Measurements from ENCODE around the gene INPP4A.

INPP4A gene

GRCh38 chr2:98534761-98535160, 90.1 kb downstream of the INPP4A start:
- H3K79me1 ChIP-seq (ENCODE audit: low read depth, low read length) = no peaks in the 10 kb centered on the region
- H4K8ac ChIP-seq (ENCODE audit: low read depth, low read length) = no peak overlapping the region
- H2BK15ac ChIP-seq (ENCODE audit: low read length) = no peak overlapping the region
- no peak overlapping the region for H3K14ac ChIP-seq (ENCODE audit: low read length)
- no peak overlapping the region for H4K91ac ChIP-seq (ENCODE audit: low read depth, low read length, poor library complexity)
- H3K23ac ChIP-seq (ENCODE audit: low read depth, low read length, poor library complexity) = no peak overlapping the region
- no peak overlapping the region for H2BK12ac ChIP-seq (ENCODE audit: low read length)
- H3K4me3 ChIP-seq (ENCODE audit: low read length in 2 of 2) = no peak overlapping the region
- H3K27ac ChIP-seq (replicated peaks; ENCODE audit: low read length) = no peak overlapping the region
- peaks cover 12 to 33% of the 10 kb centered on the region in 2 donors for H3K36me3 ChIP-seq (replicated peaks in 1 of 2; ENCODE audit: control insufficient read depth in 2 of 2, insufficient read depth in 2 of 2, low read length in 2 of 2)
- no CpG with 5 or more reads among the region's 3 CpGs for WGBS, 2 donors (ENCODE audit: extremely low coverage in 2 of 2, insufficient read length in 2 of 2, insufficient replicate concordance in 1 of 2)
- H3K4me1 ChIP-seq (ENCODE audit: control insufficient read depth in 2 of 2, insufficient read depth in 1 of 2, low read depth in 1 of 2, low read length in 2 of 2) = peaks cover 0 to 14% of the 10 kb centered on the region in 2 donors
- H3K9me3 ChIP-seq (replicated peaks in 1 of 2; ENCODE audit: control insufficient read depth in 2 of 2, insufficient read depth in 1 of 2, low read depth in 1 of 2, low read length in 2 of 2) = peaks cover 0 to 3% of the 10 kb centered on the region in 2 donors
- no peak overlapping the region for H3K4ac ChIP-seq (ENCODE audit: low read length)
- no peak overlapping the region for H3K18ac ChIP-seq (ENCODE audit: low read length)
- H2AFZ ChIP-seq (ENCODE audit: low read length) = no peak overlapping the region
- H2BK120ac ChIP-seq (ENCODE audit: low read depth, low read length) = no peak overlapping the region
- no peak overlapping the region for H2AK5ac ChIP-seq (ENCODE audit: low read depth, low read length)
- DNase-seq (ENCODE audit: low spot score) = no peak
- no peak overlapping the region for H3K4me2 ChIP-seq (ENCODE audit: insufficient read depth, low read length, poor library complexity, severe bottlenecking)
- H3K27me3 ChIP-seq (ENCODE audit: control insufficient read depth in 3 of 3, insufficient read depth in 3 of 3, low read depth in 1 of 3, low read length in 3 of 3) = no peaks in the 10 kb centered on the region
- H3K9ac ChIP-seq (ENCODE audit: low read depth, low read length, poor library complexity) = no peak overlapping the region
- H2BK5ac ChIP-seq (ENCODE audit: low read length) = no peak overlapping the region

DNA sequence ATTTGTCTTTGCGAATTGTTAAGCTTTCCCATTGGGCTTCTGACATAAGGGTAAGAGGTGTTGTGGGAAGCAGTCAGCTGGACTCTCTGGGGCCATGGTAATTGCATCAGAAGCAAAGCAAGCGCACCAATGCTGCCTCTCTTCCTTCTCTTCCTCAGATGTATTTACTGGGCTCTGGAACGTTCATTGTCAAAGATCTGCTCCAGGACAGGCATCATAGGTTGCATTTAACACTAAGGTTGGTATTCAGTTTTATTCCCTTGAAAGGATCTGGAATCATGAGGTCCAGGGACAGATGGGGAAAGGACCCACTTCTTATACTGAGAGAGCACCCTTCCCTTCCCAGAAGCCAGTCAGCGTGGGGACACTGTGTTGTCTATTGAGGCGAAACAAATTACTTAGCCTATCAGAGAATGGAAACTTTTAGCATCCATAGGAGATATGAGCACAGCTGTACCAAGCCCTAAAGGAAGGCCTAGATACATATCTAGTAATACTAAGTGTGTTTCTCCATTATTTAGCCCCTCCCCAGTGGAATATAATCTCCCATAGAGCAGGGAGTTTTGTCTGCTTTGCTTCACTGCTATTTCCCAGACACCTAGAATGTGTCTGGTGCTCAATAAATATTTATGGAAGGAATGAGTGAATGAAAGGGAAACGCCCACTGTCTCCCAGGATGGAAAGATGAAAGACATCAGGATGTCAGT, 91.5 kb downstream of the INPP4A start:
- no peak overlapping the region for H4K91ac ChIP-seq (ENCODE audit: low read depth, low read length, poor library complexity)
- H2BK12ac ChIP-seq (ENCODE audit: low read length) = no peak overlapping the region
- no peak overlapping the region for H3K23ac ChIP-seq (ENCODE audit: low read depth, low read length, poor library complexity)
- no peak overlapping the region for H3K4me2 ChIP-seq (ENCODE audit: insufficient read depth, low read length, poor library complexity, severe bottlenecking)
- no peak overlapping the region for H3K14ac ChIP-seq (ENCODE audit: low read length)
- peaks cover 12 to 43% of the 10 kb centered on the region in 2 donors for H3K36me3 ChIP-seq (replicated peaks in 1 of 2; ENCODE audit: control insufficient read depth in 2 of 2, insufficient read depth in 2 of 2, low read length in 2 of 2)
- no peak for DNase-seq (ENCODE audit: low spot score)
- H3K79me1 ChIP-seq (ENCODE audit: low read depth, low read length) = no peaks in the 10 kb centered on the region
- no peak overlapping the region for H2AFZ ChIP-seq (ENCODE audit: low read length)
- H2BK15ac ChIP-seq (ENCODE audit: low read length) = no peak overlapping the region
- H2BK5ac ChIP-seq (ENCODE audit: low read length) = no peak overlapping the region
- WGBS, 2 donors (ENCODE audit: extremely low coverage in 2 of 2, insufficient read length in 2 of 2, insufficient replicate concordance in 1 of 2) = no CpG with 5 or more reads among the region's 6 CpGs
- no peak overlapping the region for H3K4me3 ChIP-seq (ENCODE audit: low read length in 2 of 2)
- H3K27me3 ChIP-seq (ENCODE audit: control insufficient read depth in 3 of 3, insufficient read depth in 3 of 3, low read depth in 1 of 3, low read length in 3 of 3) = no peaks in the 10 kb centered on the region
- H4K8ac ChIP-seq (ENCODE audit: low read depth, low read length) = no peak overlapping the region
- H3K4me1 ChIP-seq (ENCODE audit: control insufficient read depth in 2 of 2, insufficient read depth in 1 of 2, low read depth in 1 of 2, low read length in 2 of 2) = peaks cover 0 to 14% of the 10 kb centered on the region in 2 donors
- no peak overlapping the region for H3K9ac ChIP-seq (ENCODE audit: low read depth, low read length, poor library complexity)
- H2AK5ac ChIP-seq (ENCODE audit: low read depth, low read length) = no peak overlapping the region
- no peak overlapping the region for H3K27ac ChIP-seq (replicated peaks; ENCODE audit: low read length)
- no peak overlapping the region for H3K4ac ChIP-seq (ENCODE audit: low read length)
- H3K9me3 ChIP-seq (replicated peaks in 1 of 2; ENCODE audit: control insufficient read depth in 2 of 2, insufficient read depth in 1 of 2, low read depth in 1 of 2, low read length in 2 of 2) = peaks cover 0 to 3% of the 10 kb centered on the region in 2 donors
- H2BK120ac ChIP-seq (ENCODE audit: low read depth, low read length) = no peak overlapping the region
- no peak overlapping the region for H3K18ac ChIP-seq (ENCODE audit: low read length)

GRCh38 chr2:98537390-98538126, 92.9 kb downstream of the INPP4A start:
- Histone ChIP-seq H2BK5ac (ENCODE audit: low read length) (no peak overlapping the region), H2AFZ (ENCODE audit: low read length) (no peak overlapping the region), H3K4ac (ENCODE audit: low read length) (no peak overlapping the region), H3K18ac (ENCODE audit: low read length) (no peak overlapping the region), H4K8ac (ENCODE audit: low read depth, low read length) (no peak overlapping the region), H3K79me1 (ENCODE audit: low read depth, low read length) (no peaks in the 10 kb centered on the region), H3K36me3 (replicated peaks in 1 of 2; ENCODE audit: control insufficient read depth in 2 of 2, insufficient read depth in 2 of 2, low read length in 2 of 2) (peaks cover 12 to 48% of the 10 kb centered on the region in 2 donors), H3K27ac (replicated peaks; ENCODE audit: low read length) (no peak overlapping the region), H2AK5ac (ENCODE audit: low read depth, low read length) (no peak overlapping the region), H4K91ac (ENCODE audit: low read depth, low read length, poor library complexity) (no peak overlapping the region), H3K9me3 (replicated peaks in 1 of 2; ENCODE audit: control insufficient read depth in 2 of 2, insufficient read depth in 1 of 2, low read depth in 1 of 2, low read length in 2 of 2) (peaks cover 0 to 3% of the 10 kb centered on the region in 2 donors), H3K14ac (ENCODE audit: low read length) (no peak overlapping the region), H3K4me3 (ENCODE audit: low read length in 2 of 2) (peak overlapping the region in 1 of 2 donors; percentile 42), H3K27me3 (ENCODE audit: control insufficient read depth in 3 of 3, insufficient read depth in 3 of 3, low read depth in 1 of 3, low read length in 3 of 3) (no peaks in the 10 kb centered on the region), H3K4me1 (ENCODE audit: control insufficient read depth in 2 of 2, insufficient read depth in 1 of 2, low read depth in 1 of 2, low read length in 2 of 2) (peaks cover 0 to 14% of the 10 kb centered on the region in 2 donors), H3K9ac (ENCODE audit: low read depth, low read length, poor library complexity) (peak overlapping the region; percentile 44), H2BK12ac (ENCODE audit: low read length) (no peak overlapping the region), H2BK120ac (ENCODE audit: low read depth, low read length) (no peak overlapping the region), H2BK15ac (ENCODE audit: low read length) (no peak overlapping the region), H3K4me2 (ENCODE audit: insufficient read depth, low read length, poor library complexity, severe bottlenecking) (no peak overlapping the region), H3K23ac (ENCODE audit: low read depth, low read length, poor library complexity) (peak overlapping the region; percentile 83)
- WGBS, 2 donors (ENCODE audit: extremely low coverage in 2 of 2, insufficient read length in 2 of 2, insufficient replicate concordance in 1 of 2) = no CpG with 5 or more reads among the region's 14 CpGs
- DNase-seq (ENCODE audit: low spot score) = no peak

DNA sequence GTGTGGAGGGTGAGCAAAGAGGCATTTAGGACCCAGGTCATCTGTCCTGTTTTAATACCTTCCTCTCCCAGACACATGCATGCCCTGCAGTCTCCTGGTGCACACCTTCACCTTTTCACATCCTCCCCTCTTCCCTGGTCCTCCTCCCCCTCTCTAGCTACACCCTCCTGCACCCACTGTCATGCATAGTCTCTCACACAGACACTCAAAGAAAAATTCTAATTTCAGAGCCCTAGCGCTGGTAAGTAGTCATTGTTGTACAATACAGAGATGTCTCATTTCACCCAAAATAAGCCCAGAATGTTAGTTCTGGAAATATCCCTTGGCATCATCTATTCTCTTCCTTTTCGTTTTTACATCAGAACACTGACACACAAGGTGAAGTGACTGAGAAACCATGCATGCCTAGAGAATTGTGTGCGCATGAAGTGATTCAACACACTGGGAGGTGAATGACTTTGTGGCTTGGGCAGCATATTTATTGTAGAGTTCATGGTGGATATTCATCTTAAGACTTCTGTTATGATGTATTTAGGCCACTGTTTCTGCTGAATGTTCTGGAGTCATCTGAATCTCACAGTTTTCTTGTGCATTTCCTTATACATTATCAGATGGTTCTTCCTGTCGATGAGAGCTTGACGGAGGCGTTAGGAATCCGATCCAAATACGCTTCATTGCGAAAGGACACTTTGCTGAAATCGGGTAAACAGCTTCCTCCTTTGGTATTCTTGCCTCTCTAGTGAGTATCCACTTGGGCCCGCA, 93.8 kb downstream of the INPP4A start:
- no peak overlapping the region for H2BK12ac ChIP-seq (ENCODE audit: low read length)
- H3K4me2 ChIP-seq (ENCODE audit: insufficient read depth, low read length, poor library complexity, severe bottlenecking) = no peak overlapping the region
- no peak overlapping the region for H3K4me3 ChIP-seq (ENCODE audit: low read length in 2 of 2)
- no peaks in the 10 kb centered on the region for H3K79me1 ChIP-seq (ENCODE audit: low read depth, low read length)
- H3K4ac ChIP-seq (ENCODE audit: low read length) = no peak overlapping the region
- no peak overlapping the region for H4K8ac ChIP-seq (ENCODE audit: low read depth, low read length)
- peaks cover 0 to 3% of the 10 kb centered on the region in 2 donors for H3K9me3 ChIP-seq (replicated peaks in 1 of 2; ENCODE audit: control insufficient read depth in 2 of 2, insufficient read depth in 1 of 2, low read depth in 1 of 2, low read length in 2 of 2)
- no peak overlapping the region for H2AFZ ChIP-seq (ENCODE audit: low read length)
- H3K9ac ChIP-seq (ENCODE audit: low read depth, low read length, poor library complexity) = no peak overlapping the region
- H3K14ac ChIP-seq (ENCODE audit: low read length) = no peak overlapping the region
- H2BK5ac ChIP-seq (ENCODE audit: low read length) = no peak overlapping the region
- H4K91ac ChIP-seq (ENCODE audit: low read depth, low read length, poor library complexity) = no peak overlapping the region
- no peak overlapping the region for H3K27ac ChIP-seq (replicated peaks; ENCODE audit: low read length)
- no peak for DNase-seq (ENCODE audit: low spot score)
- H3K18ac ChIP-seq (ENCODE audit: low read length) = no peak overlapping the region
- no peak overlapping the region for H2AK5ac ChIP-seq (ENCODE audit: low read depth, low read length)
- peaks cover 0 to 14% of the 10 kb centered on the region in 2 donors for H3K4me1 ChIP-seq (ENCODE audit: control insufficient read depth in 2 of 2, insufficient read depth in 1 of 2, low read depth in 1 of 2, low read length in 2 of 2)
- no CpG with 5 or more reads among the region's 11 CpGs for WGBS, 2 donors (ENCODE audit: extremely low coverage in 2 of 2, insufficient read length in 2 of 2, insufficient replicate concordance in 1 of 2)
- no peak overlapping the region for H2BK15ac ChIP-seq (ENCODE audit: low read length)
- no peaks in the 10 kb centered on the region for H3K27me3 ChIP-seq (ENCODE audit: control insufficient read depth in 3 of 3, insufficient read depth in 3 of 3, low read depth in 1 of 3, low read length in 3 of 3)
- peaks cover 12 to 50% of the 10 kb centered on the region in 2 donors for H3K36me3 ChIP-seq (replicated peaks in 1 of 2; ENCODE audit: control insufficient read depth in 2 of 2, insufficient read depth in 2 of 2, low read length in 2 of 2)
- H3K23ac ChIP-seq (ENCODE audit: low read depth, low read length, poor library complexity) = no peak overlapping the region
- H2BK120ac ChIP-seq (ENCODE audit: low read depth, low read length) = no peak overlapping the region
